Measurements from ENCODE around the gene KLRC3.
"Not testable (repeated sequence)": the region's sequence is repeated elsewhere in the genome, so short reads cannot be mapped to it uniquely, and the experiment has no call there.

KLRC3 gene

DNA sequence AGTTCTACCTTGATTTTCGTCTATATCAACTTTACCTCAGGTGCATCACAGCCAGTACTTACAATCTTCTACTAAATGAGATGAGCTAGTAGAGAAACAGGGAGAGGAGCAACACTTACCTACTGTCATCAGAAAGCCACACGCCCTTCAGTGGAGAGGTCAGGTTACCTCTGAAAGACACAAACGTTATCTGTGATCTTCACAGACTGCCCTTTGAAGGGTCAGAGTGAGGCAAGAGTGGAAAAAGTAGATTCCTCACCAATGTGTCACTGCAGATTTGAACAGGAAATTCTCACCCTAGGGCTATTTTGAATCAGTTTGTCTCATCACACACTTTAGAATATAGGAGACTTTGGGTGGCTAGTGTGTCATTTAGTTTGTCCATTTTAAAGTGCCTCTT, 1.8 kb upstream of the KLRC3 start:
- peak; percentile 65 for DNase-seq
- H3K27me3 ChIP-seq (replicated peaks); in situ Hi-C loops (cut with HindIII; ENCODE audit: low pct_ligation_motif_present, low sequenced_read_pairs); H3K27ac ChIP-seq; H3K4me3 ChIP-seq (ENCODE audit: low read depth, low read length); H3K36me3 ChIP-seq (replicated peaks): not testable (repeated sequence)

DNA sequence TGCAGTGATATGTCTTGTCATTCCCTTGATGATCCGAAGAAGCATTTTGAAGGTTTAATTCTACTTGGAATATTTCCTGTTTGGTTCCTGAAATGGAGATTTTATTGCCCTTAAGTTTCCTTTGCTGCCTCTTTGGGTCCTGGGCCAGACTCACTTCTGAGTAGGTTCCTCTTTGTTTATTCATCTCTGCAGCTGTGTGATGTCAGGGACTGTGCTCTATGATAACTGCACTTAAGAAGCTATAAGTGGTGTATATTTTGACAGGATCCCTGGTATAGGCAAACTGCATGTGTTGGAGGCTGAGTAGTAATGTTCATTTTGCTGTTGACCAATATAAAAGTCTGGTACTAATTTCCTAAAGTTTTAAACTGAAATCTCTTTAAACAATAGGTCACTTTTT, 11.0 kb downstream of the KLRC3 start, which contains the start of gene KLRC4:
TSS of gene KLRC4 (minus strand) at position 366 of the 400 bp plus-strand sequence. CDS start at position 184, 182 bp downstream.
- Histone ChIP-seq H3K36me3 (replicated peaks) (no peaks in the 10 kb centered on the region), H3K4me3 (ENCODE audit: low read depth, low read length) (no peak within 1 kb of the TSS), H3K27ac (no peak within 1 kb of the TSS), H3K27me3 (replicated peaks) (no peaks in the 10 kb centered on the region)
- TF ChIP-seq, protein P1, sequence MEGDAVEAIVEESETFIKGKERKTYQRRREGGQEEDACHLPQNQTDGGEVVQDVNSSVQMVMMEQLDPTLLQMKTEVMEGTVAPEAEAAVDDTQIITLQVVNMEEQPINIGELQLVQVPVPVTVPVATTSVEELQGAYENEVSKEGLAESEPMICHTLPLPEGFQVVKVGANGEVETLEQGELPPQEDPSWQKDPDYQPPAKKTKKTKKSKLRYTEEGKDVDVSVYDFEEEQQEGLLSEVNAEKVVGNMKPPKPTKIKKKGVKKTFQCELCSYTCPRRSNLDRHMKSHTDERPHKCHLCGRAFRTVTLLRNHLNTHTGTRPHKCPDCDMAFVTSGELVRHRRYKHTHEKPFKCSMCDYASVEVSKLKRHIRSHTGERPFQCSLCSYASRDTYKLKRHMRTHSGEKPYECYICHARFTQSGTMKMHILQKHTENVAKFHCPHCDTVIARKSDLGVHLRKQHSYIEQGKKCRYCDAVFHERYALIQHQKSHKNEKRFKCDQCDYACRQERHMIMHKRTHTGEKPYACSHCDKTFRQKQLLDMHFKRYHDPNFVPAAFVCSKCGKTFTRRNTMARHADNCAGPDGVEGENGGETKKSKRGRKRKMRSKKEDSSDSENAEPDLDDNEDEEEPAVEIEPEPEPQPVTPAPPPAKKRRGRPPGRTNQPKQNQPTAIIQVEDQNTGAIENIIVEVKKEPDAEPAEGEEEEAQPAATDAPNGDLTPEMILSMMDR (IDR thresholded peaks at IDR 0.05; ENCODE audit: low read depth, low read length, missing control alignments) = no peak
- in situ Hi-C loops (cut with HindIII; ENCODE audit: low pct_ligation_motif_present, low sequenced_read_pairs) = no loop called here
- peak; percentile 38 for DNase-seq

DNA sequence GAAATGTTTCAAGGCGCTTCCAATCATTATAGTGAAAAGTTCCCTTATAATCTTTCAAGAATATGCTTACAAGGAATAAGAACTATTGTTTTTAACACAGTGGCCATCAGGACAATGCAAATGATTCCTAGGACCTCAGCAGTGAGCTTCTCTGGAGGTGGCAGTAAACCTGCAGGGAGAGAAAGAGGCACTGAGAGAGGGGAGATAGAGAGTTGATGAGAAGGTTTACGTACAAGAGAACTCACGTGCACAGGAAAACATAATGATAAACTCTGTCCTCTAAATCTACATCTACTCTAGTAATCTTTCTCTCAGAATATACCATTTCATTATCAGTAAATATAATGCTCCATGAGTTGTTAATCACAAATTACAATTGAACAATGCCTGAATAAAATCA, 11.6 kb downstream of the KLRC3 start:
- Histone ChIP-seq H3K27ac (no peak overlapping the region), H3K27me3 (replicated peaks) (no peaks in the 10 kb centered on the region)
- in situ Hi-C loops (cut with HindIII; ENCODE audit: low pct_ligation_motif_present, low sequenced_read_pairs) = no loop called here

DNA sequence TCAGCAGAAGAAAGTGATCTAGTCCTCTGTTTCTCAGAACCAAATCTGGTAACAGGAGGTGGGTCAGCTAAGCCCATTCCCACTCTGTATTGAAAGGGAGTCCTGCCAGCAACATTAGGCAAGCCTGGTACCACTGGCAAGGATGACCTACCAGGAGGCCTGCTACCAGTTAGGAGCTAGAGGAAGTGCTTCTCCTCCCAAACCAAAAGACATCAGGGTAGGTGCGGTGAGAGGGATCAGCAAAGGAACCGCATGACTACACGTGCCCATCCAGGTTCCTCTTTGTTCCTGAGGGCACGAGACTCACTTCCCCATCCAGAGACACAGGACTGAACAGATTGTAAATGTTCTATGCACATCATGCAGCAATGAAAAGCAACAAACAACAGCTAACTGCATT, 13.7 kb downstream of the KLRC3 start:
- no peak for DNase-seq
- Histone ChIP-seq H3K36me3 (replicated peaks) (no peaks in the 10 kb centered on the region), H3K27me3 (replicated peaks) (no peaks in the 10 kb centered on the region), H3K27ac (no peak overlapping the region), H3K4me3 (ENCODE audit: low read depth, low read length) (no peak overlapping the region)
- TF ChIP-seq, protein P1 (IDR thresholded peaks at IDR 0.05; ENCODE audit: low read depth, low read length, missing control alignments) = no peak
- in situ Hi-C loops (cut with HindIII; ENCODE audit: low pct_ligation_motif_present, low sequenced_read_pairs) = no loop called here

More for the DNA sequence above, 11.6 kb downstream of the KLRC3 start:
- Histone ChIP-seq H3K4me3 (ENCODE audit: low read depth, low read length) (no peak overlapping the region), H3K36me3 (replicated peaks) (no peaks in the 10 kb centered on the region)
- DNase-seq = no peak
- TF ChIP-seq, protein P1 (IDR thresholded peaks at IDR 0.05; ENCODE audit: low read depth, low read length, missing control alignments) = no peak

DNA sequence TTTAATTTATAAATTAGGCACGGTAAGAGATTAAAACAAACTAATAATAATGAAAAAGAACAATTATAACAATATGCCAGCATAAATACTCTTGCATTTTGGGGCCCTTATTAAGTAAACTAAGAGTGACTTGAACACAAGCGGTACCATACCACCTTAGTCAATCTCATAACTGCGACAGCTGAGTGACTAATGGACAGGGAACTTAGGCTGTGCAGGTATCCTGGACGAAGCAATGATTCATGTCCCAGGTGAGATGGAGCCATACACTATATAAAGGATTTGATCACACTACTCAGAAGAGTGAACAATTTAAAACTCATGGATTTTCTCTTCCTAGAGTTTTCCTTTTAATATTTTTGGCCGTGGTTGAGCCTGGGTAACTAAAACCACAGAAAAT, 15.1 kb downstream of the KLRC3 start:
- Histone ChIP-seq H3K4me3 (ENCODE audit: low read depth, low read length) (no peak overlapping the region), H3K27me3 (replicated peaks) (no peaks in the 10 kb centered on the region), H3K27ac (no peak overlapping the region), H3K36me3 (replicated peaks) (no peaks in the 10 kb centered on the region)
- no peak for DNase-seq
- in situ Hi-C loops (cut with HindIII; ENCODE audit: low pct_ligation_motif_present, low sequenced_read_pairs) = no loop called here
- TF ChIP-seq, protein P1 (IDR thresholded peaks at IDR 0.05; ENCODE audit: low read depth, low read length, missing control alignments) = no peak

DNA sequence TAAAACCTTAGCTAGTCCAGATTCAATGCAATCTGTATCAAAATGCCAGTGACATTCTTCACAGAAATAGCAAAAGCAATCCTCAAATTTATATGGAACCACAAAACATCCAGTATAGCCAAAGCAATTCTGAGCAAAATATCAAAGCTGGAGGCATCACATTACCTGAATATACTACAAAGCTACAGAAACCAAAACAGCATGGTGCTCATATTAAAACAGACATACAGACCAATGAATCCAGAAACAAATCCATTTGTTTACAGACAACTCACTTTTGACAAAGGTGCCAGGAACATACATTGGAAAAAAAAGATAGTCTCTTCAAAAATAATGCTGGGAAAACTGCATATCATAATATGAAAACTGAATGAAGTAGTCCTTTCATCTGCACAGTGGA, 15.6 kb downstream of the KLRC3 start:
- DNase-seq = no peak
- no peaks in the 10 kb centered on the region for H3K27me3 ChIP-seq (replicated peaks)
- TF ChIP-seq, protein P1 (IDR thresholded peaks at IDR 0.05; ENCODE audit: low read depth, low read length, missing control alignments) = no peak
- H3K27ac ChIP-seq = no peak overlapping the region
- H3K36me3 ChIP-seq (replicated peaks) = no peaks in the 10 kb centered on the region
- H3K4me3 ChIP-seq (ENCODE audit: low read depth, low read length) = no peak overlapping the region
- in situ Hi-C loops (cut with HindIII; ENCODE audit: low pct_ligation_motif_present, low sequenced_read_pairs) = no loop called here

All from brain microvascular endothelial cell (primary cell).